ENCODE data around the gene A2ML1.
"Not testable (repeated sequence)": the region's sequence is repeated elsewhere in the genome, so short reads cannot be mapped to it uniquely, and the experiment has no call there.

The A2ML1 gene

GRCh38 chr12:8911606-8912268, 89.3 kb downstream of the A2ML1 start:
- DNase-seq, result no peak

GRCh38 chr12:8912914-8913313, 90.5 kb downstream of the A2ML1 start:
- DNase-seq, result no peak

- no peak for DNase-seq
These were observed 91.2 kb downstream of the A2ML1 start for GRCh38 chr12:8913702-8914032.

GRCh38 chr12:8914033-8914715, 91.8 kb downstream of the A2ML1 start, which contains the start of gene PHC1:
Gene PHC1, plus strand, starts transcription at chr12:8914509. Its CDS starts 3,169 bp downstream, at chr12:8917678.
- DNase-seq, result peak; percentile 42 to 61 (median 58)

- peak in 2 of 4 experiments; percentile 6 to 26 for DNase-seq
These were observed 92.5 kb downstream of the A2ML1 start for GRCh38 chr12:8914716-8915526.

GRCh38 chr12:8916154-8916553, 93.7 kb downstream of the A2ML1 start:
- DNase-seq, result no peak

GRCh38 chr12:8917031-8917430, 94.6 kb downstream of the A2ML1 start:
- no peak for DNase-seq

GRCh38 chr12:8917751-8918150, 95.3 kb downstream of the A2ML1 start:
- no peak for DNase-seq

GRCh38 chr12:8919643-8920042, 97.2 kb downstream of the A2ML1 start:
- DNase-seq, result not testable (repeated sequence)

- no peak for DNase-seq
These were observed 100.1 kb downstream of the A2ML1 start for GRCh38 chr12:8922544-8922943.
